ENCODE results near the gene DISP3. TPM values are rescaled to one million over a fixed set of nuclear protein-coding genes. Genes with fewer than 3 reads are reported as not detected.

The DISP3 gene
- polyA plus RNA-seq, 1 donor (not counting 4 experiments of a cell fraction or from before 2014, with no cell fraction given) = not detected

GRCh38 chr1:11429935-11430334, 49.0 kb upstream of the DISP3 start:
- no peak overlapping the region for H2AFZ ChIP-seq (ENCODE audit: control insufficient read depth, low read length)
- no peak overlapping the region for H3K9ac ChIP-seq (ENCODE audit: control insufficient read depth, extremely low read depth, insufficient read depth, low read length)
- no peak overlapping the region for H3K4me3 ChIP-seq (ENCODE audit: control insufficient read depth in 2 of 3, extremely low read depth in 1 of 3, insufficient read depth in 2 of 3, low read depth in 1 of 3, low read length in 3 of 3)
- no peaks in the 10 kb centered on the region for H3K4me1 ChIP-seq (ENCODE audit: control insufficient read depth, extremely low read depth, insufficient read depth, low read length)
- H3K36me3 ChIP-seq (ENCODE audit: control insufficient read depth in 2 of 2, extremely low read depth in 1 of 2, insufficient read depth in 2 of 2, low read length in 2 of 2) = no peaks in the 10 kb centered on the region
- no peaks in the 10 kb centered on the region for H3K9me3 ChIP-seq (ENCODE audit: control insufficient read depth, low read depth, low read length)
- no peaks in the 10 kb centered on the region for H3K9me1 ChIP-seq (ENCODE audit: control insufficient read depth, extremely low read depth, insufficient read depth, low read length)
- dilution Hi-C loops (cut with MboI; ENCODE audit: extremely low pct_ligation_motif_present, low sequenced_read_pairs) = no loop called here
- TF ChIP-seq, protein P1, sequence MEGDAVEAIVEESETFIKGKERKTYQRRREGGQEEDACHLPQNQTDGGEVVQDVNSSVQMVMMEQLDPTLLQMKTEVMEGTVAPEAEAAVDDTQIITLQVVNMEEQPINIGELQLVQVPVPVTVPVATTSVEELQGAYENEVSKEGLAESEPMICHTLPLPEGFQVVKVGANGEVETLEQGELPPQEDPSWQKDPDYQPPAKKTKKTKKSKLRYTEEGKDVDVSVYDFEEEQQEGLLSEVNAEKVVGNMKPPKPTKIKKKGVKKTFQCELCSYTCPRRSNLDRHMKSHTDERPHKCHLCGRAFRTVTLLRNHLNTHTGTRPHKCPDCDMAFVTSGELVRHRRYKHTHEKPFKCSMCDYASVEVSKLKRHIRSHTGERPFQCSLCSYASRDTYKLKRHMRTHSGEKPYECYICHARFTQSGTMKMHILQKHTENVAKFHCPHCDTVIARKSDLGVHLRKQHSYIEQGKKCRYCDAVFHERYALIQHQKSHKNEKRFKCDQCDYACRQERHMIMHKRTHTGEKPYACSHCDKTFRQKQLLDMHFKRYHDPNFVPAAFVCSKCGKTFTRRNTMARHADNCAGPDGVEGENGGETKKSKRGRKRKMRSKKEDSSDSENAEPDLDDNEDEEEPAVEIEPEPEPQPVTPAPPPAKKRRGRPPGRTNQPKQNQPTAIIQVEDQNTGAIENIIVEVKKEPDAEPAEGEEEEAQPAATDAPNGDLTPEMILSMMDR (optimal IDR thresholded peaks at IDR 0.05 in 1 of 3, IDR thresholded peaks at IDR 0.05 in 1 of 3, conservative IDR thresholded peaks at IDR 0.05 in 1 of 3; ENCODE audit: extremely low read depth in 1 of 3, insufficient read depth in 2 of 3, low read length in 3 of 3) = no peak
- TF ChIP-seq EZH2 (IDR thresholded peaks at IDR 0.05; ENCODE audit: low read length) = no peak
- no peaks in the 10 kb centered on the region for H4K20me1 ChIP-seq (ENCODE audit: control insufficient read depth, extremely low read depth, insufficient read depth, low read length)
- no peak overlapping the region for H3K27ac ChIP-seq (ENCODE audit: control insufficient read depth, insufficient read depth, low read length)
- no peak for DNase-seq (ENCODE audit: low read depth, low spot score)
- no peaks in the 10 kb centered on the region for H3K79me2 ChIP-seq (ENCODE audit: control insufficient read depth, insufficient read depth, low read length)
- FAIRE-seq = no peak
- H3K4me2 ChIP-seq (ENCODE audit: control insufficient read depth, extremely low read depth, insufficient read depth, low read depth, low read length) = no peak overlapping the region
- H3K27me3 ChIP-seq (ENCODE audit: control insufficient read depth, extremely low read depth, insufficient read depth, low read length) = no peaks in the 10 kb centered on the region

- Histone ChIP-seq H3K9me3 (ENCODE audit: control insufficient read depth, low read depth, low read length) (no peaks in the 10 kb centered on the region), H3K36me3 (ENCODE audit: control insufficient read depth in 2 of 2, extremely low read depth in 1 of 2, insufficient read depth in 2 of 2, low read length in 2 of 2) (no peaks in the 10 kb centered on the region), H3K27me3 (ENCODE audit: control insufficient read depth, extremely low read depth, insufficient read depth, low read length) (peaks cover 7% of the 10 kb centered on the region), H3K27ac (ENCODE audit: control insufficient read depth, insufficient read depth, low read length) (no peak overlapping the region), H3K79me2 (ENCODE audit: control insufficient read depth, insufficient read depth, low read length) (no peaks in the 10 kb centered on the region), H3K4me1 (ENCODE audit: control insufficient read depth, extremely low read depth, insufficient read depth, low read length) (no peaks in the 10 kb centered on the region), H3K9me1 (ENCODE audit: control insufficient read depth, extremely low read depth, insufficient read depth, low read length) (no peaks in the 10 kb centered on the region), H2AFZ (ENCODE audit: control insufficient read depth, low read length) (no peak overlapping the region), H3K4me2 (ENCODE audit: control insufficient read depth, extremely low read depth, insufficient read depth, low read depth, low read length) (no peak overlapping the region), H3K4me3 (ENCODE audit: control insufficient read depth in 2 of 3, extremely low read depth in 1 of 3, insufficient read depth in 2 of 3, low read depth in 1 of 3, low read length in 3 of 3) (no peak overlapping the region), H4K20me1 (ENCODE audit: control insufficient read depth, extremely low read depth, insufficient read depth, low read length) (no peaks in the 10 kb centered on the region), H3K9ac (ENCODE audit: control insufficient read depth, extremely low read depth, insufficient read depth, low read length) (no peak overlapping the region)
- TF ChIP-seq, protein P1 (optimal IDR thresholded peaks at IDR 0.05 in 1 of 3, IDR thresholded peaks at IDR 0.05 in 1 of 3, conservative IDR thresholded peaks at IDR 0.05 in 1 of 3; ENCODE audit: extremely low read depth in 1 of 3, insufficient read depth in 2 of 3, low read length in 3 of 3) = no peak
- TF ChIP-seq EZH2 (IDR thresholded peaks at IDR 0.05; ENCODE audit: low read length) = no peak
- DNase-seq (ENCODE audit: low read depth, low spot score) (no peak), FAIRE-seq (no peak)
- dilution Hi-C loops (cut with MboI; ENCODE audit: extremely low pct_ligation_motif_present, low sequenced_read_pairs) = no loop called here
Measured at GRCh38 chr1:11431941-11432507, 46.9 kb upstream of the DISP3 start.
